Skeletal muscle tissue (tissue), 4 donors: ENCODE measurements around the gene E2F1. TPM values are rescaled to one million over a fixed set of nuclear protein-coding genes. Genes with fewer than 3 reads are reported as not detected.

ENCODE experiments used
- H3K27ac ChIP-seq: one replicate; pipeline ENCODE4 v1.7.0; 2013; ENCODE audit warnings: mild to moderate bottlenecking, low read depth, low read length, inconsistent platforms
- H3K27me3 ChIP-seq, 3 donors: one replicate each; pipeline ENCODE4 v1.7.0; 2013; ENCODE audit warnings: low read length in 3 of 3; ENCODE audit not compliant: control insufficient read depth in 3 of 3, insufficient read depth in 3 of 3
- H3K36me3 ChIP-seq, 3 donors: one replicate each; pipeline ENCODE4 v1.7.0; 2013; ENCODE audit warnings: low read length in 3 of 3; ENCODE audit not compliant: control insufficient read depth in 3 of 3, insufficient read depth in 3 of 3
- H3K4me1 ChIP-seq, 3 donors: one replicate each; pipeline ENCODE4 v1.7.0; 2013; ENCODE audit warnings: low read length in 3 of 3, mild to moderate bottlenecking in 3 of 3; ENCODE audit not compliant: control insufficient read depth in 3 of 3, insufficient read depth in 3 of 3
- H3K4me3 ChIP-seq, 3 donors: one replicate each; pipeline ENCODE4 v1.7.0; 2013; ENCODE audit warnings: low read length in 3 of 3
- H3K9ac ChIP-seq, 3 donors: one replicate each; pipeline ENCODE4 v1.7.0; 2013; ENCODE audit warnings: low read length in 3 of 3, mild to moderate bottlenecking in 3 of 3, moderate library complexity in 2 of 3, low read depth in 1 of 3
- H3K9me3 ChIP-seq, 3 donors: one replicate each; pipeline ENCODE4 v1.7.0; 2013; ENCODE audit warnings: low read length in 3 of 3; ENCODE audit not compliant: control insufficient read depth in 3 of 3
- total RNA-seq: library from RNA; depleted of rRNA; stranded (reverse); fragments of >200 nt; gene quantifications from one replicate; pipeline ENCODE4 v1.2.3, GENCODE V29; 2014
- donor health status: Osteomylitis.

Gene E2F1
- total RNA-seq, 1 donor from 2014 or later = 5.2 TPM

DNA sequence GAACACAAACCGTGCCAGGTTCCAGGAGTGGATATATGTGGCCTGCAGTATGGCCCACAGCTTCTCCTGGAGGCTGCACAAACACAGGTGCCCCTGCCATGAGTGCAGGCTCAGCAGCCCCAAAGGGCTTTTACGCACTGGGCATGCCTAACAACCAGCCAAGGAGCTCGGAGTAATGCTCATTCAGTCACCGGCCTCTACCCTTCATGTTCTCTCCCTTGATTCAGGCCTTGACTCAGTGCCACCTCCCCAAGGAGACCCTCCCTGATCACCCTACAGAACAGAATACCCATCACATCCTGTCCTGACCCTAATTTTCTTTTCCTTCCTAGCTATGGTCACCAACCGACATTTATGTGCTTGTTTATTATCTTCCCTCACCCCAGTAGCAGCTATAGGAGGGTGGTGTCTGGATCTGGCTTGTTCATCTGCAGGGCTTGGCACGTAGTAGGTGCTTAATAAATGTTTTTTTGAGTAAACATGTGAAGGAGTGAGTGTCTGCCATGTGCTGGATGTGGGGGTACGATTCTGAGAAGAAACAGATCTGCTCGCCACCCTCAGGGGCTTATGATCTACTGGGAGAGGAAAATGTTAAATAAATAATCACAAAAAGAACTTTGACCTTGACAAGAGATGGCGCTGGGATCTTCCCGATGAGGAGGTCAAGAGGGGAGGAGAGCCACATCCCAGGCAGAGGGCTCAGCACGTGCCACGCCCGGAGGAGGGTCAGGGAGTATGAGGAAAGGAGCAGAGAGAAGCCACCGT lies 24.7 kb upstream of the E2F1 start:
- H3K36me3 ChIP-seq = peaks cover 38 to 49% (median 45%) of the 10 kb centered on the region in 3 donors
- no peak overlapping the region for H3K27ac ChIP-seq
- H3K9ac ChIP-seq = no peak overlapping the region

DNA sequence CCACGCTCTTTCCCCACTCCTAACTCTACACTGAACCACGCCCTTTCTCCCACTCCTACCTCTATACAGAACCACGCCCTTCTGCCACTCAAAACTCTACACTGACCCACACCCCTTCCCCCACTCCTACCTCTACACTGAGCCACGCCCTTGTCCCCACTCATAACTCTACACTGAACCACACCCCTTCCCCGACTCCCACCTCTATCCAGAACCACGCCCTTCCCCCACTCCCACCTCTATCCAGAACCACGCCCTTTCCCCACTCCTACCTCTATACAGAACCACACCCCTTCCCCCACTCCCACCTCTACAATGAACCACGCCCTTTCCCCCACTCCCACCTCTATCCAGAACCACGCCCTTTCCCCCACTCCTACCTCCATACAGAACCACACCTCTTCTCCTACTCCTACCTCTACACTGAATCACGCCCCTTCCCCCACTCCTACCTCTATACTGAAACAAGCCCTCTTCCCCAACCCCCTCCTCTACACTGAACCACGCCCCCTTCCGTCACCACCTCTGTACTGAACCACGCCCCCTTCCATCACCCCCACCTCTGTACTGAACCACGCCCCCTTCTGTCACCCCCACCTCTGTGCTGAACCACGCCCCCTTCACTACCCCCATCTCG lies 23.8 kb upstream of the E2F1 start:
- H3K9ac ChIP-seq = no peak overlapping the region
- H3K36me3 ChIP-seq = peaks cover 38 to 49% (median 45%) of the 10 kb centered on the region in 3 donors
- no peaks in the 10 kb centered on the region for H3K9me3 ChIP-seq
- no peak overlapping the region for H3K4me3 ChIP-seq
- no peak overlapping the region for H3K27ac ChIP-seq
- no peaks in the 10 kb centered on the region for H3K27me3 ChIP-seq
- no peaks in the 10 kb centered on the region for H3K4me1 ChIP-seq

More for the DNA sequence above, 24.7 kb upstream of the E2F1 start:
- Histone ChIP-seq H3K4me3 (no peak overlapping the region), H3K9me3 (no peaks in the 10 kb centered on the region), H3K4me1 (no peaks in the 10 kb centered on the region), H3K27me3 (no peaks in the 10 kb centered on the region)

DNA sequence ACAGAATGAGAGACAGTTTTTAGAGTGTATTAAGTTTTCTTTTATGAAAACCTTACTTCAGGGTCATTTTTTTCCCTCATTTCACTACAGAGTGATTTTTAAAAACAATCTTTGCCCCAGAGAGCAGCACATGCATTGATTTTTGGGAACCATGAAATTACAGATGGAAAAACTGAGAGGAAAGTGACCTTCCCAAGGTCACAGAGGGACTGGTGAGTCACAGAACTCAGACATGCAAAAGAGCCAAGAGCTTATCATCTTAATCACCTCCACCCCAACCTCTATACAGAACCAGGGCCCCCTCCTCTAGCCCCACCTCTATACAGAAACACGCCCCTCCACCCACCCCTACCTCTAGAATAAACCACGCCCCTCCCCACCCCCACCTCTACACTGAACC lies 23.2 kb upstream of the E2F1 start:
- Histone ChIP-seq H3K4me1 (no peaks in the 10 kb centered on the region), H3K9me3 (no peaks in the 10 kb centered on the region), H3K4me3 (no peak overlapping the region), H3K27ac (no peak overlapping the region), H3K27me3 (no peaks in the 10 kb centered on the region), H3K9ac (no peak overlapping the region), H3K36me3 (peaks cover 34 to 46% (median 41%) of the 10 kb centered on the region in 3 donors)

DNA sequence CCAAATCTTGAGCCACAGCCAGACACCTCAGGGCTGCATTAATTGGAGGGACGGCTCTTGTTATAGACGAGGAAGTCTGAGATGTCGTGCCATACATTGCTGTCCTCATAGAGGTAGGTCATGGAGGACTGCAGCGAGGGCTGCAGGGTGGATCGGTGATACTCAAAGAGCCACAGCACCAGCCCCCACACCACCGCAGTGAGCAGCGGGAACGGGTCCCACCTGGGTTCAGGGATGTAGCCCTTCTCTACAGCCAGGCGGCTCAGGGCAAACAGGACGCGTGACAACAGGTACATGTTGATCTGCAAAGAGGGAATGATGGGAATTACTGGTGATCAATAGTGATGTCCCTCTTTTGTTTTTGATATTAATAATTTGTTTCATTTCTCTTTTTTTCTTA lies 21.5 kb upstream of the E2F1 start:
- no peaks in the 10 kb centered on the region for H3K9me3 ChIP-seq
- peaks cover 0 to 7% (median 6%) of the 10 kb centered on the region in 3 donors for H3K4me1 ChIP-seq
- H3K4me3 ChIP-seq = no peak overlapping the region
- no peaks in the 10 kb centered on the region for H3K27me3 ChIP-seq
- no peak overlapping the region for H3K9ac ChIP-seq
- peaks cover 25 to 31% (median 26%) of the 10 kb centered on the region in 3 donors for H3K36me3 ChIP-seq
- no peak overlapping the region for H3K27ac ChIP-seq

DNA sequence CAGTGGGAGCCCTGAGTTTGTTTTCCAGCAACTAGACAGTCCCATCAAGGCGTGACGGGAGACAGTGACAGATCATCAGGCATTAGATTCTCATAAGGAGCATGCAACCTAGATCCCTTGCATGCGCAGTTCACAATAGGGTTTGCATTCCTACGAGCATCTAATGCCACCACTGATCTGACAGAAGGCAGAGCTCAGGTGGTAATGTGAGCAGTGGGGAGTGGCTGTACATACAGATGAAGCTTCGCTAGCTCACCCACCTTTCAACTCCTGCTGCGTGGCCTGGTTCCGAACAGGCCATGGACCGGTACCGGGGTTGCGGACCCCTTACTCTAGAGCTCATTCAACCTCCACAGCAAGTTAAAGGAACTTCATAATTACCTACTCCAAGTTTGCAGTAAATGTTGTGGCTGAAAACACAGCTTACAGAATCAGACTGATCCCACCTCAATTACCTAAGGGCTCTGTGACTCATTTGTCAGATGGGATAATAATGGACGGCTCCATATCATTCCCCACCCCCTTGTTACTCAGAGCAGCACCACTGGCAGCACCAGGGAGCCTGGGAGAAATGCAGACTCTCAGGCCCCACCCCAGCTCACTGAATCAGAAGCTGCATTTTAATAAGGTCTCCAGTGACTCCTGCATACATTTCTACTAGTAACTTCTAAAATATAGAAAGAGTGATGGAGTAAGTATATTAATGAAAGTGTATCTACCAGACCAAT lies 18.2 kb upstream of the E2F1 start:
- no peak overlapping the region for H3K27ac ChIP-seq

DNA sequence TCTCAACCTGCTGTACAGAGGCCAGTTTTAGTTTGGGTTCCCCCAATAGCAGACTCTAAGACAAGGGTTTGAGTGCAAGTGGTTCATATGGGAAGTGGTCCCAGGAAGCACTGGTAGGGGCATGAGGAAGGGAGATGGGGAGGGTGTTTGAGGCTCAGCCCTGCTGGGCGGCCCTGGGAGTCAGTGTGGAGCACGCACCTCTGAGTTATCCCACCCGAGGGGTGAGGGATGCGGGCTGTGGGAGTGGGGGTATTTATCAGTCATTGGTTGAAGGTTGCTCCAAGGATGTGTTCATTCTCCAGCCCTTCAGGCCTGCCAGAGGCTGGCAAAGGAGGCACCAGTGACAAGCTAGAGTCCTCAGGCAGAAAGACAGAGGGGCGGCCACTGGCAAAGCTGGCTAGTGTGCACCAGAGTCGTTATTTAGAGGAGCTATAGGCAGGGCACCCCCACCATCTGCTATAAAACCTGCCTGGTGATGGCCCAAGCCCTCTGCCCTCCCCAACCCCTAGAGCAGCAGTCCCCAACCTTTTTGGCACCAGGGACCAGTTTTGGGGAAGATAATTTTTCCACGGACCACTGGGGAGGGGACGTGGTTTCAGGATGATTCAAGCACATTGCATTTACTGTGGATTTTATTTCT lies 17.4 kb upstream of the E2F1 start:
- peaks cover 0 to 8% (median 6%) of the 10 kb centered on the region in 3 donors for H3K4me1 ChIP-seq
- no peak overlapping the region for H3K9ac ChIP-seq
- H3K9me3 ChIP-seq = no peaks in the 10 kb centered on the region
- H3K36me3 ChIP-seq = peaks cover 7 to 12% (median 10%) of the 10 kb centered on the region in 3 donors
- H3K4me3 ChIP-seq = no peak overlapping the region
- no peak overlapping the region for H3K27ac ChIP-seq
- H3K27me3 ChIP-seq = no peaks in the 10 kb centered on the region

More for the DNA sequence above, 18.2 kb upstream of the E2F1 start:
- H3K36me3 ChIP-seq = peaks cover 7 to 12% (median 10%) of the 10 kb centered on the region in 3 donors
- peaks cover 0 to 8% (median 6%) of the 10 kb centered on the region in 3 donors for H3K4me1 ChIP-seq
- H3K4me3 ChIP-seq = no peak overlapping the region
- H3K9me3 ChIP-seq = no peaks in the 10 kb centered on the region
- no peaks in the 10 kb centered on the region for H3K27me3 ChIP-seq
- no peak overlapping the region for H3K9ac ChIP-seq

DNA sequence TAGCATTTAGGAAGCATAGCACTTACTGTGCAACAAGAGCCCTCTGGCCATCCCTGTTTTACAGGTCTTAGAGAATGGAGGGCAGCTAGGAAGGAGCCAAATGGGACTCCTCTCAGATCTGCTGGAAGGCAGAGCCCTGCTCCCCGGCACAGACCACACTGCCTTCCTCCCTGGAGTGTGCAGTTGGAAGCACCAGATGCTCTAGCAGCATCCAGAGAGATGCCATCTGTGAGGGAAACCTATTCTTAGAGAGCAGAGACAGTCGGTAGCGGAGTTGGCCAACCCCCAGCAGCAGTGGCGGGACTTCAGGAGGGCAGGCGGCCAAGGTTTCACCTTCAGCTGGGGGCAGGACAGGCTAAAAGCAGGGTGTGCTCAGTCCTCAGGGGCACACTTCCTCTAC lies 16.7 kb upstream of the E2F1 start:
- no peak overlapping the region for H3K4me3 ChIP-seq
- H3K27ac ChIP-seq = no peak overlapping the region
- H3K4me1 ChIP-seq = peaks cover 0 to 8% (median 6%) of the 10 kb centered on the region in 3 donors
- H3K9me3 ChIP-seq = no peaks in the 10 kb centered on the region
- H3K9ac ChIP-seq = no peak overlapping the region
- peaks cover 7 to 12% (median 10%) of the 10 kb centered on the region in 3 donors for H3K36me3 ChIP-seq
- no peaks in the 10 kb centered on the region for H3K27me3 ChIP-seq

DNA sequence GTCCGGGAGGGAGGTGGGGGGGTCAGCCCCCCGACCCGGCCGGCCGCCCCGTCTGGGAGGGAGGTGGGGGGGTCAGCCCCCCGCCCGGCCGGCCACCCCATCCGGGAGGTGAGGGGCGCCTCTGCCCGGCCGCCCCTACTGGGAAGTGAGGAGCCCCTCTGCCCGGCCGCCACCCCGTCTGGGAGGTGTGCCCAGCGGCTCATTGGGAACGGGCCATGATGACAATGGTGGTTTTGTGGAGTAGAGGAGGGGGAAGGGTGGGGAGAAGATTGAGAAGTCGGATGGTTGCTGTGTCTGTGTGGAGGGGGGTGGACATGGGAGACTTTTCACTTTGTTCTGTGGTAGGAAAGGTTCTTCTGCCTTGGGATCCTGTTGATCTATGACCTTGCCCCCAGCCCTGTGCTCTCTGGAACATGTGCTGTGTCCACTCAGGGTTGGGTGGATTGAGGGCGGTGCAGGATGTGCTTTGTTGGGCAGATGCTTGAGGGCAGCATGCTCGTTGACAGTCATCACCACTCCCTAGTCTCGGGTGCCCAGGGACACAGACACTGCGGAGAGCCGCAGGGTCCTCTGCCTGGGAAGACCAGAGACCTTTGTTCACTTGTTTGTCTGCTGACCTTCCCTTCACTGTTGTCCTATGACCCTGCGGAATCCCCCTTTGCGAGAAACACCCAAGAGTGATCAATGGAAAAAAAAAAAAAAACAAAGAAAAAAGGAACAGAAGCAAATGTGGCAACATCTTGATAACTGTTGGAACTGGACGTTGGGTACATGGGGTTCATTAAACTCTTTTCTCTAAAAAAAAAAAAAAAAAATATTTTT lies 15.7 kb upstream of the E2F1 start:
- Histone ChIP-seq H3K9me3 (no peaks in the 10 kb centered on the region), H3K4me3 (no peak overlapping the region), H3K36me3 (peaks cover under 1 to 3% (median 2%) of the 10 kb centered on the region in 3 donors), H3K27ac (no peak overlapping the region), H3K27me3 (no peaks in the 10 kb centered on the region), H3K4me1 (peaks cover 8 to 9% (median 8%) of the 10 kb centered on the region in 3 donors), H3K9ac (no peak overlapping the region)
